Lower leg skin (tissue), 4 donors: ENCODE measurements around the gene FAS. TPM values are rescaled to one million over a fixed set of nuclear protein-coding genes. Genes with fewer than 3 reads are reported as not detected.

ENCODE experiments used
- DNase-seq, 2 donors: peaks; one replicate each; pipeline ENCODE4 v3.0.0-alpha.2; 2019; ENCODE audit warnings: low spot score in 2 of 2
- H3K4me3 ChIP-seq: fragments of 200-600 bp; sonication (generic); 2 replicates; pipeline ENCODE4 v1.5.1; 2017; ENCODE audit warnings: mild to moderate bottlenecking, low read depth; ENCODE audit not compliant: poor library complexity, severe bottlenecking
- CTCF ChIP-seq, 3 donors: fragments of 450-650 bp; IDR thresholded peaks; one replicate each; pipeline ENCODE4 v1.5.1; 2016; ENCODE audit warnings: antibody characterized with exemption in 3 of 3, mild to moderate bottlenecking in 3 of 3, moderate library complexity in 2 of 3
- POLR2A ChIP-seq, 2 donors: fragments of 450-650 bp; IDR thresholded peaks; one replicate each; pipeline ENCODE4 v1.6.1; 2016 to 2017; ENCODE audit warnings: antibody characterized with exemption in 2 of 2, mild to moderate bottlenecking in 1 of 2, moderate library complexity in 1 of 2
- WGBS, 2 donors: methylation state at CpG; one replicate each; pipeline ENCODE4 v1.1.5; 2018; 5-methylcytosine and 5-hydroxymethylcytosine counted together
- intact Hi-C: fragments of 100-400 bp; cut with DNase I; formaldehyde crosslinking; loops from one replicate; pipeline ENCODE4 v1.15.0; 2023; ENCODE audit warnings: low total_unique reads
- total RNA-seq, 4 donors: library from RNA; depleted of rRNA; stranded (reverse); fragments of >200 nt; gene quantifications; one replicate each; pipeline ENCODE4 v1.1.0, GENCODE V29; 2016

The FAS gene
- total RNA-seq, 4 donors from 2014 or later = 11.4 to 19.7 (median 16.3) TPM

- DNase-seq = no peak
- no peak overlapping the region for H3K4me3 ChIP-seq
- intact Hi-C loops = no loop called here
- TF ChIP-seq CTCF (IDR thresholded peaks at IDR 0.05) (no peak), POLR2A (IDR thresholded peaks at IDR 0.05) (no peak)
- WGBS, 2 donors = 68 to 70% methylated on average over 2 of the region's 2 CpGs
These were observed 7.4 kb upstream of the FAS start for GRCh38 chr10:88983206-88983605.

- no peak overlapping the region for H3K4me3 ChIP-seq
- WGBS, 2 donors = 71 to 83% methylated on average over 1 of the region's 1 CpG
- intact Hi-C loops = no loop called here
- no peak for DNase-seq
- no peak for TF ChIP-seq CTCF (IDR thresholded peaks at IDR 0.05)
- no peak for TF ChIP-seq POLR2A (IDR thresholded peaks at IDR 0.05)
These were observed 6.7 kb upstream of the FAS start for GRCh38 chr10:88983939-88984338.

GRCh38 chr10:88984525-88984924 lies 6.1 kb upstream of the FAS start:
- no peak for DNase-seq
- TF ChIP-seq POLR2A (IDR thresholded peaks at IDR 0.05) (no peak), CTCF (IDR thresholded peaks at IDR 0.05) (no peak)
- intact Hi-C loops = no loop called here
- H3K4me3 ChIP-seq = no peak overlapping the region

- H3K4me3 ChIP-seq = no peak overlapping the region
- intact Hi-C loops = loop anchor here (5.0 kb wide), 1 partner anchor 49 kb away; no protein-coding TSS in a partner anchor
- WGBS, 2 donors = 13 to 18% methylated on average over 2 of the region's 2 CpGs
- DNase-seq = no peak
- no peak for TF ChIP-seq POLR2A (IDR thresholded peaks at IDR 0.05)
These were observed 3.9 kb upstream of the FAS start for GRCh38 chr10:88986549-88987242.

GRCh38 chr10:88987243-88987725 lies 3.3 kb upstream of the FAS start:
- intact Hi-C loops = loop anchor here (5.0 kb wide), 1 partner anchor 50 kb away; no protein-coding TSS in a partner anchor
- no peak for DNase-seq
- H3K4me3 ChIP-seq = no peak overlapping the region
- TF ChIP-seq CTCF (IDR thresholded peaks at IDR 0.05) (no peak), POLR2A (IDR thresholded peaks at IDR 0.05) (no peak)

- TF ChIP-seq CTCF (IDR thresholded peaks at IDR 0.05) (no peak), POLR2A (IDR thresholded peaks at IDR 0.05) (no peak)
- DNase-seq = no peak
- no peak overlapping the region for H3K4me3 ChIP-seq
- WGBS, 2 donors = 33 to 37% methylated on average over 2 of the region's 2 CpGs
- intact Hi-C loops = loop anchor here (5.0 kb wide), 1 partner anchor 51 kb away; no protein-coding TSS in a partner anchor
These were observed 2.8 kb upstream of the FAS start for GRCh38 chr10:88987840-88988239.
